ENCODE measurements around the gene SPATA20.
A peak's percentile ranks its signal among the peaks of the same experiment; 100 is the strongest.

SPATA20 gene

GRCh38 chr17:50547035-50547735, at the start of gene SPATA20:
TSS of gene SPATA20 (plus strand) at chr17:50547174. CDS start at chr17:50547209, 35 bp downstream.
- DNase-seq: peak; percentile 92

- no peak for DNase-seq
These were observed 48.7 kb upstream of the SPATA20 start for GRCh38 chr17:50498021-50498874.

GRCh38 chr17:50499270-50499669, 47.7 kb upstream of the SPATA20 start:
- no peak for DNase-seq

DNA sequence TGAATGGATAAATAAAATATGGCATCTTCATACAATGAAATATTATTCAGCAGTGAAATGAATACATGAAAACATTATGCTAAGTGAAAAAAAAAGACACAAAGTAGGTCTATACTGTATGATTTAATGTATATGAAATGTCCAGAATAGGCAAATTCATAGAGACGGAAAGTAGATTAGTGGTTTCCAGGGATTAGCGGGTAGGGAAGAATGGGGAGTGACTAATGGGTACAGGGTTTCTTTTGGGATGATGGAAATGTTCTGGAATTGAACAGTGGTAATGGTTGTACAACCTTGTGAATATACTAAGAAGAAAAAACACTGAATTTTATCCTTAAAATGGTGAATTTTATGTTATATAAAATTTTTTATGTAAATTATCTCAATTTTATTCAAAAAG, 47.3 kb upstream of the SPATA20 start:
- DNase-seq: no peak

- DNase-seq: no peak
These were observed 45.9 kb upstream of the SPATA20 start for GRCh38 chr17:50501054-50501453.

GRCh38 chr17:50502301-50502990, 44.5 kb upstream of the SPATA20 start:
- no peak for DNase-seq

DNA sequence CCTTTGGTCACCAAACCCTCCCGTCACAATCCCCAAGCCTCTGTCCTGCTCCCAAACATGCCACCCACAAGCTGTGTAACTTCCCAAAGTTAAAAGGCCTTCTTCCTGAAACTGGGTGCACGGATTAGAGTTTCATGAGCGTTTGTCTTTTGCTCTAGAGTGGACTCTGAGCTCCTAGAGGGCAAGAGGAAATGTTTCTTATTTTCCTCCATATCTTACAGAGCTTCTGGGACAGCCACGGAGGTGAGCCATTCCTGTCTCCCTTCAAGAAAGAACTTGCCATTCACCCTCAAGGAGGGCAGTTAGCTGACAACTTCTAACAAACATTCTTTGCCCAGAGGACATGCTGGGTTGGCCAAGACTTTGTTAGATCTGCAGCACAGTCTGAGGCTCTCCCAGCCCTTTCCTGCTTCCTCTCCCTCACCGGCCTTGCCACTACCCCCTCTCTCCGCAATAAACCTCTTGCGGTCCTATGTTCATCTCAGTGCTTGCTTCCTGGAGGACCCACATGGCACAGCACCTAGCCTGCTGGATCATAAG, 41.3 kb upstream of the SPATA20 start:
- DNase-seq: no peak

DNA sequence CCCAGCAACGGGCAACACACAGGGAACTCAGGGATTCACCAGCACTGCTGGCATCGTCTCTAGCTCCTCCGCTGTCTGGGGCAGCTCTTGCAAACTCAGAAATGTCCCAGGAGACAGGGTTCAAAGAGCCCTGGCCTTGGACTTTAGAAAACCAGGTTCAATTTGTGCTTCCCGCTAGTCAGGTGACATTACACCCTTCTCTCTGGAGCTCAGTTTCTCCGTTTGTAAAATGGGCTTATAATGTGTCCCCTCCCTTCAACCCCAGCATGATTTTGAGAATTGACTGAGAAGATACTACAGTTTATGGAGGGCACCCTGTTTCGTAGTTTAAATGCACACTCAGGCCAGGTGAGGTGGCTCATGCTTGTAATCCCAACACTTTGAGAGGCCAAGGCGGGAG, 40.7 kb upstream of the SPATA20 start:
- no peak for DNase-seq

- DNase-seq: peak; percentile 67 to 83
These were observed 39.0 kb upstream of the SPATA20 start, which contains the start of gene MYCBPAP for GRCh38 chr17:50507871-50508572. TSS of gene MYCBPAP (plus strand) at chr17:50508439. CDS start at chr17:50508675, 236 bp downstream.

GRCh38 chr17:50508573-50509460, 38.2 kb upstream of the SPATA20 start:
- no peak for DNase-seq

- no peak for DNase-seq
These were observed 35.9 kb upstream of the SPATA20 start for GRCh38 chr17:50511058-50511457.

DNA sequence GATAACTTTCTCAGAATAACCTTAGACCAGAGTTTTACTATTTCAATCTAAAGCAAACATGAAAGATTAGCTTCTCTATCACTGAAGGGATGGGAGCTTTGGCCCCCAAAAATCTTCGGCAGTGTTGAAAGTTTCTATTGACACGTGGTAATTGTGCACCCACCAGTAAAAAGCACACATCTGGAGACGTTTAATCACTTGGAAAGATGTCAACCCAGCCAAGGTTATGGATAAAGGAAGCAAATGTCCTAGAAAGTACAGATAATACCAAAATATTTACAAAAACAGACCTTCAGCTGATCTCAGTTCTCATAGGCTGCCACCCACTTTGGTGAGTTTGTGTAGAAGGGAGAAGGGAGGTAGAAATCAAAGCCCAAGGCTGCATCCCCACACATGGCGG, 33.5 kb upstream of the SPATA20 start:
- no peak for DNase-seq

DNA sequence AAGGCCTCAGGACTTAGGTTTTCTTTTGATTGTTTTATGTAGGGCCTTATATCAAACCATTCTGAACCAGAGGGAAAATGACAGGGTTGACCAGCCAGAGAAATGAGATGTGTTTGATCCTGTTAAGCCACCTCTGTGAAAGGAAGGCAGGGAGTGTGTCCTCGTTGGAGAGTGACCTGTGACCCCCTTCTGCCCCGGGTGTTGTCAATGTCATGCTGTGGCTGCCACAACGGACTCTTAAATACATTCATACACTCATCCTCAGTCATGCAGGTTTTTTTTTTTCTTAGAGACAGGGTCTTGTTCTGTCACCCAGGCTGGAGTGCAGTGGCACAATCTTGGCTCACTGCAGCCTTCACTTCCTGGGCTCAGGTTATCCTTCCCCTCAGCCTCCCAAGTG, 32.6 kb upstream of the SPATA20 start:
- DNase-seq: no peak

DNA sequence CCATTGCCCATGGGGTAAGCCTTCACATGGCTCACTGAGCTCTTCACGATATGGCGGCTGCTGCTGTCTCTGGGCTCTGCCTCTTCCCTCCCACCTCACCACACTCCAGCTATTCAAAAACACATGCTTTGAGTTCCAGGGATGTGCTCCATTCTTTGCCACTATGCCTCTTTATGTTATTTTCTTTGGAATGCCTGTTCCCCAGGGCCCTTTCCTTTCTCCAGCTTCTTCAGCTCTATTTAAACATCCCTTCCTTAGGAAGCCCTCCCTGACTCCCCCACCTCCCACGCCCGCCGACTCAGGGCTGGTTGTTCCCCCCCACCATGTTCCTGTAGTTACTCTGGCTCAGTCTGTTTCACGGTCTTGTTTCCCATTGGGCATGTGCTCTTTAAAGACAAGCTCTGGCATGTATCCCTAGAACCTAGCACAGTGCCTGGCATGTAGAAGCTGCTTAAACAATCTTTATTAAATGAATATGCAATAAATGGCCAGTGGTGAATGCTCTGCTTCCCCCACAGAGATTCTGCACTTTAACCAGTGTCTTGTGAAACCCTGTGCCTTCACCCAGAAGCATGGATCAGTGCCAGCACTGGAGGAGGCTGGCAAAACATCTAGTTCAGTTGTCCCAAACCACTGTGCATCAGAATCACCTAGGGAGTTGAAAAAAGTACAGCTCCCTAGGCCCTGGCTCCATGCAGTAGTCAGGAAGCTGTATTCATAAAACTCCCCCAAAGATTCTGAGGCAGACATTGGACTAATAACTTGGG, 31.9 kb upstream of the SPATA20 start:
- DNase-seq: no peak

- DNase-seq: no peak
These were observed 30.0 kb upstream of the SPATA20 start for GRCh38 chr17:50517011-50517410.

DNA sequence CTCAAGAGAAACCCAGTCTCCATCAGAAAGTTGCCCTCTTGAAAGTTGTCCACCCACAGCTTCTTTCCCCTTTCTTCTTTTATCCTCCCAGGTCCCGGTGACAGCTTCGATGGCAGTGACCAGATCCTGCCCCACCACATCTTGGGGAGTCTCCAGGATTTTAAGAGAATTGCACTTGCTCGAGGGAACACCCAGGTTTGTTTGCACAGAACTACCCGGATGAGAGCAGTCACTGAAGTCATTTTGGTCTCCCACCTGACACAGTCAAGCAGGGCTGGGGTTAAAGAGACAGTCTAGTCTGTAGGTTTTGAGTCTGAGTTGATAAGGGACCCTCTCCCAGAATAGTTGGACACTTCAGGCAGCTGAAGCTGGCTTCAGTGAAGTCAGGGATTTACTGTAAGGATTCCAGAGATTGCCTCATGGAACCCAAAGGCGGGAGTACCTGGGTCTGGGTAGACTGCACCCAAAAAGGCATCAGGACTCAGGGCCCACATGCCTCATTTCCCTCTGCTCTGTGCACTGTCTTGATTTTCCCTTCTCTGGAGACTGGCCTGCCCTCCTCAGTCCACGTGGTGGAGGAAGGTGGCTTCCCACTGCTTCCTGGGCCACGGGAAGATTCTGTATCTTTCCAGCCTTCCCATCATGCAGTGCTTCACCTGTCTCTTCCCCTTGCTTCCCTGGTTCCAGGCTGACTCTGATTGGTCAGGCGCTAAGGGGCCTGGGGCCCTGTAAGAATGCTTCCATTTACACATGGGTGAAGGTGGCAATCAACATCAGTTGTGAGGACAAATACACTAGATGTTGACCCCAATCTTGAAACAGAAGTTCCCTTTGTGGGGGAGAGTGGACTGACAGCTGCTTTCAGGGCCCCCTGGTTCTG, 29.2 kb upstream of the SPATA20 start:
- DNase-seq: no peak

DNA sequence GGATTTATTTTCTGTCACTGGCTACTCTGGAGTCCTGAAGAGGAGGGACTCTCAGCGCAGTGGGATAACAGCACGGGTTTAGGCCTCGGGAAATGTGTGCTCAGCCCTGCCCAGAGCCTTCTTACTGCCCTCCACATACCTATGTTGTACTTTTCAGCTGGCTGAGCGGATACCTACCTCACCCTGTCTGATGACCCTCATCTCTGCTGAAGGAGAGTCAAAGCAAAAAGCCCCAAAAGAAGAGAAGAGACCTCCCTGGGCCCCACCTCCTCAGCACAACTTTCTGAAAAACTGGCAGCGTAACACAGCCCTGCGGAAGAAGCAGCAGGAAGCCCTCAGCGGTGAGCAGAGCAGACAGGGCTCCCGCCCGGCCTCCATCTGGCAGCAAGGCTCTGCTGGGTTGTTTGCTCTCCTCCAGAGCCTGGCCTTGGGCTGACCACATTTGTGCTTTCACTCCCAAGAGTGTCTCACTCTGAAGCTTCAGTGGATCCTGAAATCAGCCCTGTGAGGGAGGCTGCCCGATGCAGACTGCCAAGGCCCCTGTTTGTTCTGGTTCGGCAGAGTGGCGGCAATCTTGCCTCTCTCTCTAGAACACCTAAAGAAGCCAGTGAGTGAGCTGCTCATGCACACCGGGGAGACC, 28.5 kb upstream of the SPATA20 start:
- no peak for DNase-seq

GRCh38 chr17:50519141-50519834, 27.7 kb upstream of the SPATA20 start:
- DNase-seq: no peak

GRCh38 chr17:50520483-50520882, 26.5 kb upstream of the SPATA20 start:
- DNase-seq: no peak

Data from NCI-H2081 (cell line).